ENCODE data around the gene GRK5. TPM values are rescaled to one million over a fixed set of nuclear protein-coding genes. Genes with fewer than 3 reads are reported as not detected.

Gene GRK5
- total RNA-seq, 1 donor from 2014 or later: 68.7 TPM

DNA sequence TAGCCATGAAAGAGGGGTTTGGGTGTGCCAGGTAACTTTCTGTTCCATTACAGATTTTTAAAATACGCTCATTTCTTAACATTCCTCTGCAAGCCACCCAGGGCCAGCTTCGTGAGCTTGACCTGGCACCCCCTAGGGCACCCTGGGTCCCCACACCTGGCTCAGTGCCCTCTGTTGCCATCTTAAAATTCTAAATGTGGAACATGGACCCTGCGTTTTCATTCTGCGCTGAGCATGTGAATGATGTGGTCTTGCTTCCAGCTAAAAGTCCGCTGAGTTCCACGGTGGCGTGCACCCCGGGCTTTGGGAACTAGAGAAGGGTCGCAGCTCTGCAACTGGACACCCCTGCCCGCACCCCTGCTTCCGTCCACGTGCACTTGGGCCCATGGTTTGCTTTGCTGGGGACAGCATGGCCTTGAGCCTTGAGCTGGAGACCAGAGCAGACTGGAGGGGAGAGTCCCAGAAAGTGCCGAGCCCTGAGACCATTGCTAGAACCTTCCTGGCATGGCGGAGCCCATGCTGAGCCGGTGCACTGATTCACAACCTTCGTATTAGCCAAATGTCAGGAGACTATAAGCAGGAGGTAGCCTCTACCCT lies 244.0 kb downstream of the GRK5 start:
- DNase-seq: peak; percentile 33
- no peak for ATAC-seq
- peaks cover 94% of the 10 kb centered on the region for H3K36me3 ChIP-seq
- intact Hi-C loops (cut with DNase I): no loop called here
- peaks cover 4% of the 10 kb centered on the region for H3K4me1 ChIP-seq
- H3K4me3 ChIP-seq: no peak overlapping the region
- H3K9me3 ChIP-seq: no peaks in the 10 kb centered on the region
- no peak overlapping the region for H3K27ac ChIP-seq
- H3K27me3 ChIP-seq (ENCODE audit: low read depth): no peaks in the 10 kb centered on the region
- TF ChIP-seq, protein P1, sequence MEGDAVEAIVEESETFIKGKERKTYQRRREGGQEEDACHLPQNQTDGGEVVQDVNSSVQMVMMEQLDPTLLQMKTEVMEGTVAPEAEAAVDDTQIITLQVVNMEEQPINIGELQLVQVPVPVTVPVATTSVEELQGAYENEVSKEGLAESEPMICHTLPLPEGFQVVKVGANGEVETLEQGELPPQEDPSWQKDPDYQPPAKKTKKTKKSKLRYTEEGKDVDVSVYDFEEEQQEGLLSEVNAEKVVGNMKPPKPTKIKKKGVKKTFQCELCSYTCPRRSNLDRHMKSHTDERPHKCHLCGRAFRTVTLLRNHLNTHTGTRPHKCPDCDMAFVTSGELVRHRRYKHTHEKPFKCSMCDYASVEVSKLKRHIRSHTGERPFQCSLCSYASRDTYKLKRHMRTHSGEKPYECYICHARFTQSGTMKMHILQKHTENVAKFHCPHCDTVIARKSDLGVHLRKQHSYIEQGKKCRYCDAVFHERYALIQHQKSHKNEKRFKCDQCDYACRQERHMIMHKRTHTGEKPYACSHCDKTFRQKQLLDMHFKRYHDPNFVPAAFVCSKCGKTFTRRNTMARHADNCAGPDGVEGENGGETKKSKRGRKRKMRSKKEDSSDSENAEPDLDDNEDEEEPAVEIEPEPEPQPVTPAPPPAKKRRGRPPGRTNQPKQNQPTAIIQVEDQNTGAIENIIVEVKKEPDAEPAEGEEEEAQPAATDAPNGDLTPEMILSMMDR (IDR thresholded peaks at IDR 0.05): no peak

DNA sequence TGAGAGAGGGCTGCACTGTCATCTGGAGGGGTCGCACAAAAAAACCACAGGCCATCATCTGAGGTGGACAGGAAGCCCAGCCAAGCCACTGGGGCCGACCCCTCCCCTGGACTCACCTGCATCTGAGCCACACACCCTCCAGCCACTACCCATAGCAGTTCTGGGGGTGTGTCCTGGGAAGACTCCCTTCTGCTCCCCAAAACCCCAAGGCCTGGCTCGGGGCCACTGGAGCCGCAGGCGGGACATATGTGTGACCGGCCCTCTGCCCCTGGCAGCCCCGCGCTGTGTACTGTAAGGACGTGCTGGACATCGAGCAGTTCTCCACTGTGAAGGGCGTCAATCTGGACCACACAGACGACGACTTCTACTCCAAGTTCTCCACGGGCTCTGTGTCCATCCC lies 245.0 kb downstream of the GRK5 start:
- ATAC-seq (no peak), DNase-seq (peak; percentile 40)
- intact Hi-C loops (cut with DNase I): no loop called here
- no peaks in the 10 kb centered on the region for H3K27me3 ChIP-seq (ENCODE audit: low read depth)
- TF ChIP-seq, protein P1 (IDR thresholded peaks at IDR 0.05): no peak
- peaks cover 4% of the 10 kb centered on the region for H3K4me1 ChIP-seq
- no peaks in the 10 kb centered on the region for H3K9me3 ChIP-seq
- H3K4me3 ChIP-seq: no peak overlapping the region
- no peak overlapping the region for H3K27ac ChIP-seq
- peaks cover 96% of the 10 kb centered on the region for H3K36me3 ChIP-seq

DNA sequence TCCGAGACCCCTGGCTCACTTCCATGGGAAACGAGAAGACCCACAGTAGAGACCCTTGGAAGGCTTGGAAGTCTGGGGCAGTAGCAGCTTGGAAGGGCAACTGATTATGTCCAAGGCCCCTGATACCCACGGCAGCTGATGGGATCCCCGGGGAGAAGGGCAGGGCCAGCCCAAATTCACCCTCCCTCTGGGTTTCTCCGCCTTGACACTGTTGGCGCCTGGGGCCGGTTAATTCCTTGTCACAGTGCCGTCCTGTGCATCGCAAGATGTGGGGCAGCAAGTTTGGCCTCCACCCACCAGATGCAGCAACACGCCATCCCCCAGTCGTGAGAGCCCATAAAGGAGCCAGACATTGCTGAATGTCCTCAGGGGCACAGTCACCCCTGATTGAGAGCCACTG lies 245.9 kb downstream of the GRK5 start:
- ATAC-seq (no peak), DNase-seq (no peak)
- H3K36me3 ChIP-seq: peaks cover 91% of the 10 kb centered on the region
- H3K27ac ChIP-seq: no peak overlapping the region
- no peak overlapping the region for H3K4me3 ChIP-seq
- no peaks in the 10 kb centered on the region for H3K27me3 ChIP-seq (ENCODE audit: low read depth)
- intact Hi-C loops (cut with DNase I): no loop called here
- TF ChIP-seq, protein P1 (IDR thresholded peaks at IDR 0.05): no peak
- peaks cover 4% of the 10 kb centered on the region for H3K4me1 ChIP-seq
- H3K9me3 ChIP-seq: no peaks in the 10 kb centered on the region

DNA sequence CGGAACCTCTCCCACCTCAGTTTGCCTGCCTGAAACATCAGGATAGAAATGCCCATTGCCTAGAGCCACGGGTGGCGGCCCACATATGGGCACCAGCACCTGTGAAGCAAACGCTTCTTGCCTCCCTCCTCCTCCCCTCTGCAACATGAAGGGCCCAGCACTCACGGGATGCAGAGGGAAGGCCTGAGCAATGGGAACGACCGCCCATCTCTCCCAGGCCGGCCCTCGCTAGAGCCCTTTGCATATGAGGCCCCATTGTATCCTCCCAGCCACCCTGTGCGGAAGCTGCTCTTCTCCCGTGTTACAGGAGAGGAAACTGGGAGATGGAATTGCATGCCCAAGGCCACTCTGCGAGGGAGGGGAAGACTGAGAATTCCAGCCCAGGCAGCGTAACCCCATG lies 246.9 kb downstream of the GRK5 start:
- TF ChIP-seq, protein P1 (IDR thresholded peaks at IDR 0.05): no peak
- no peak for DNase-seq
- no peaks in the 10 kb centered on the region for H3K27me3 ChIP-seq (ENCODE audit: low read depth)
- ATAC-seq: no peak
- H3K4me3 ChIP-seq: no peak overlapping the region
- intact Hi-C loops (cut with DNase I): no loop called here
- no peak overlapping the region for H3K27ac ChIP-seq
- H3K4me1 ChIP-seq: peaks cover 2% of the 10 kb centered on the region
- peaks cover 89% of the 10 kb centered on the region for H3K36me3 ChIP-seq
- no peaks in the 10 kb centered on the region for H3K9me3 ChIP-seq

DNA sequence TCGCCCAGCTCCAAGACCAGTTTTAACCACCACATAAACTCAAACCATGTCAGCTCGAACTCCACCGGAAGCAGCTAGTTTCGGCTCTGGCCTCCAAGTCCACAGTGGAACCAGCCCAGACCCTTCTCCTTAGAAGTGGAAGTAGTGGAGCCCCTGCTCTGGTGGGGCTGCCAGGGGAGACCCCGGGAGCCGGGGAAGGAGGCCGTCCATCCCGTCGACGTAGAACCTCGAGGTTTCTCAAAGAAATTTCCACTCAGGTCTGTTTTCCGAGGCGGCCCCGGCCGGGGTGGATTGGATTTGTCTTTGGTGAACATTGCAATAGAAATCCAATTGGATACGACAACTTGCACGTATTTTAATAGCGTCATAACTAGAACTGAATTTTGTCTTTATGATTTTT lies 247.6 kb downstream of the GRK5 start:
- H3K4me3 ChIP-seq: no peak overlapping the region
- H3K9me3 ChIP-seq: no peaks in the 10 kb centered on the region
- H3K4me1 ChIP-seq: no peaks in the 10 kb centered on the region
- intact Hi-C loops (cut with DNase I): no loop called here
- TF ChIP-seq, protein P1 (IDR thresholded peaks at IDR 0.05): no peak
- H3K27me3 ChIP-seq (ENCODE audit: low read depth): no peaks in the 10 kb centered on the region
- DNase-seq: no peak
- peaks cover 83% of the 10 kb centered on the region for H3K36me3 ChIP-seq
- no peak for ATAC-seq
- no peak overlapping the region for H3K27ac ChIP-seq
